GM12878 (cell line): ENCODE data around the gene THSD4. TPM values are rescaled to one million over a fixed set of nuclear protein-coding genes. Genes with fewer than 3 reads are reported as not detected.

ENCODE experiments used
- ATAC-seq: fragments of 200-7000 bp; cut with Tn5 transposase; 3 replicates; pipeline ENCODE4 v1.9.1; 2020; ENCODE audit warnings: mild to moderate bottlenecking, moderate library complexity
- BruUV-seq: library from RNA; stranded (reverse); fragments of 400-500 nt; replicated peaks from 2 replicates; lab custom pipeline; 2021; lab: Mats Ljungman, UMichigan
- CTCF ChIA-PET: fragments of 300-600 bp; sonication (Branson Sonifier 250); formaldehyde crosslinking; extraction: SDS; loops from one replicate; lab custom pipeline; 2021; ENCODE audit warnings: inconsistent platforms; lab: Yijun Ruan, JAX
- POLR2A ChIA-PET: fragments of 350-600 bp; formaldehyde crosslinking; extraction: SDS; loops from one replicate; lab custom pipeline; 2021; ENCODE audit warnings: inconsistent platforms; lab: Charles Lee
- RAD21 ChIA-PET: fragments of 300-600 bp; sonication (Branson Sonifier 250); formaldehyde crosslinking; loops from one replicate; lab custom pipeline; 2023; ENCODE audit warnings: antibody characterized with exemption; ENCODE audit not compliant: unreplicated experiment; lab: Charles Lee
- SMC1A ChIA-PET: fragments of 300-600 bp; sonication (Branson Sonifier 250); formaldehyde crosslinking; loops from one replicate; lab custom pipeline; 2023; ENCODE audit not compliant: unreplicated experiment, uncharacterized antibody; lab: Charles Lee
- DNase-seq: peaks from one replicate; pipeline ENCODE4 v3.0.0-alpha.2; 2011; ENCODE audit warnings: low read depth, low spot score
- FAIRE-seq: peaks from 3 replicates; lab custom pipeline; 2011; peaks lifted over from hg19 to GRCh38; lab: Jason Lieb, UNC
- H2AFZ ChIP-seq: 2 replicates; pipeline ENCODE4 v1.6.0; 2011; ENCODE audit warnings: low read depth, low read length, control low read depth; ENCODE audit not compliant: control insufficient read depth
- H3K27ac ChIP-seq: 2 replicates; pipeline ENCODE4 v1.5.1; 2011; ENCODE audit warnings: control low read depth; ENCODE audit not compliant: control insufficient read depth, insufficient read depth
- H3K27me3 ChIP-seq, 2 experiments: replicated peaks in 1 of 2; 2 replicates each; pipeline versions ENCODE4 v1.6.0 to v1.6.1; 2011; ENCODE audit warnings: low read length in 1 of 2; ENCODE audit not compliant: control insufficient read depth in 2 of 2, insufficient read depth in 2 of 2
- H3K36me3 ChIP-seq, 2 experiments: 2 replicates each; pipeline ENCODE4 v1.5.1; 2011; ENCODE audit warnings: low read length in 1 of 2; ENCODE audit not compliant: control insufficient read depth in 2 of 2, insufficient read depth in 2 of 2
- H3K4me1 ChIP-seq: 2 replicates; pipeline ENCODE4 v1.6.1; 2011; ENCODE audit warnings: mild to moderate bottlenecking, low read length, moderate library complexity, mixed read lengths; ENCODE audit not compliant: control insufficient read depth, insufficient read depth
- H3K4me2 ChIP-seq: 2 replicates; pipeline ENCODE4 v1.6.0; 2011; ENCODE audit warnings: control low read depth; ENCODE audit not compliant: control insufficient read depth, insufficient read depth
- H3K4me3 ChIP-seq: fragments of 200-600 bp; sonication (generic); 2 replicates; pipeline ENCODE4 v1.5.1; 2016
- H3K79me2 ChIP-seq: 2 replicates; pipeline ENCODE4 v1.6.0; 2011; ENCODE audit warnings: low read length; ENCODE audit not compliant: control insufficient read depth, insufficient read depth
- H3K9ac ChIP-seq: 2 replicates; pipeline ENCODE4 v1.8.0; 2011; ENCODE audit warnings: low read length, control low read depth, mixed read lengths; ENCODE audit not compliant: control insufficient read depth, insufficient read depth
- H3K9me3 ChIP-seq: replicated peaks from 3 replicates; pipeline ENCODE4 v1.5.1; 2011; ENCODE audit warnings: mild to moderate bottlenecking, low read length; ENCODE audit not compliant: control insufficient read depth, insufficient read depth
- H4K20me1 ChIP-seq: 2 replicates; pipeline ENCODE4 v1.6.0; 2011; ENCODE audit not compliant: control insufficient read depth, insufficient read depth
- ASH2L ChIP-seq: fragments of 300-600, 200-600 bp; sonication (generic); IDR thresholded peaks from 2 replicates; pipeline ENCODE4 v1.6.1; 2017; ENCODE audit warnings: low read depth, mild to moderate bottlenecking, borderline replicate concordance
- BHLHE40 ChIP-seq, 2 experiments: fragments of 450-650 bp in 1 of 2; IDR thresholded peaks; 2 replicates each; pipeline ENCODE4 v1.6.1; 2011 to 2017; ENCODE audit warnings: low read depth in 2 of 2, borderline replicate concordance in 1 of 2, improper control_type of control experiment in 1 of 2, low read length in 1 of 2, mild to moderate bottlenecking in 1 of 2
- SMAD1 ChIP-seq: fragments of 450-650 bp; IDR thresholded peaks from 2 replicates; pipeline ENCODE4 v1.6.1; 2018; ENCODE audit warnings: mild to moderate bottlenecking, low read depth; ENCODE audit not compliant: partially characterized antibody
- STAT1 ChIP-seq: fragments of 450-650 bp; conservative IDR thresholded peaks from 2 replicates; pipeline ENCODE4 v1.6.1; 2014; ENCODE audit warnings: antibody characterized with exemption, mild to moderate bottlenecking
- SUPT20H ChIP-seq: IDR thresholded peaks from 2 replicates; pipeline ENCODE4 v1.6.1; 2011; ENCODE audit warnings: low read depth, mild to moderate bottlenecking, low read length, moderate library complexity, borderline replicate concordance; ENCODE audit not compliant: control insufficient read depth
- TARDBP ChIP-seq: IDR thresholded peaks from 2 replicates; pipeline ENCODE4 v1.6.1; 2016; ENCODE audit warnings: borderline replicate concordance
- WGBS: methylation state at CpG from one replicate; pipeline ENCODE4 v1.1.6; 2016; ENCODE audit warnings: low lambda C conversion rate; ENCODE audit not compliant: insufficient replicate concordance, insufficient coverage; ENCODE audit errors: missing lambda C conversion rate; 5-methylcytosine and 5-hydroxymethylcytosine counted together
- in situ Hi-C: fragments of 300-500 bp; cut with MboI; formaldehyde crosslinking; loops from 9 replicates; pipeline ENCODE4 v1.14.3; 2018; ENCODE audit warnings: mixed read lengths
- intact Hi-C: fragments of 100-400 bp; cut with micrococcal nuclease; formaldehyde crosslinking; loops from one replicate; pipeline ENCODE4 v1.14.2; 2022; ENCODE audit not compliant: unreplicated experiment
- polyA plus RNA-seq, 11 experiments: library from polyadenylated mRNA; depleted of rRNA in 4 of 11; unstranded in 6 of 11; stranded (reverse) in 5 of 11; fragments of >200 nt; fragmentation: Nextera tagmentation in 4 of 11; fragmentation: Illumina TruSeq in 1 of 11; extraction: Ambion mirVana in 4 of 11; extraction: Trizol in 1 of 11; gene quantifications; 1 replicate in 1 of 11; 2 replicates in 10 of 11; pipeline versions ENCODE4 v1.2.1 to v1.2.3, GENCODE V29; 2011 to 2016; ENCODE audit warnings: inconsistent platforms in 2 of 11, missing spikeins in 2 of 11, low read depth in 1 of 11
- total RNA-seq, 4 experiments: library from RNA; depleted of rRNA in 3 of 4; stranded (reverse); fragments of >200 nt in 3 of 4; fragmentation: Illumina TruSeq in 1 of 4; extraction: Trizol in 1 of 4; gene quantifications; 2 replicates each; pipeline versions ENCODE4 v1.2.1 to v1.2.3, GENCODE V29; 2013 to 2021
- TF ChIP-seq, protein P1 (sequence below): fragments of 450-650 bp; IDR thresholded peaks from 2 replicates; pipeline ENCODE4 v1.6.1; 2014; ENCODE audit warnings: mild to moderate bottlenecking
- TF ChIP-seq, protein P2 (sequence below): fragments of 450-650 bp; IDR thresholded peaks from 2 replicates; pipeline ENCODE4 v1.6.1; 2018; ENCODE audit warnings: mild to moderate bottlenecking, low read depth, moderate library complexity; ENCODE audit not compliant: partially characterized antibody

Gene THSD4
- total and polyA plus RNA-seq, 10 of the 15 experiments (the other 5 are each of a cell fraction or from before 2014, with no cell fraction given) = 0.04 to 0.13 (median 0.05) TPM; not detected in 7

DNA sequence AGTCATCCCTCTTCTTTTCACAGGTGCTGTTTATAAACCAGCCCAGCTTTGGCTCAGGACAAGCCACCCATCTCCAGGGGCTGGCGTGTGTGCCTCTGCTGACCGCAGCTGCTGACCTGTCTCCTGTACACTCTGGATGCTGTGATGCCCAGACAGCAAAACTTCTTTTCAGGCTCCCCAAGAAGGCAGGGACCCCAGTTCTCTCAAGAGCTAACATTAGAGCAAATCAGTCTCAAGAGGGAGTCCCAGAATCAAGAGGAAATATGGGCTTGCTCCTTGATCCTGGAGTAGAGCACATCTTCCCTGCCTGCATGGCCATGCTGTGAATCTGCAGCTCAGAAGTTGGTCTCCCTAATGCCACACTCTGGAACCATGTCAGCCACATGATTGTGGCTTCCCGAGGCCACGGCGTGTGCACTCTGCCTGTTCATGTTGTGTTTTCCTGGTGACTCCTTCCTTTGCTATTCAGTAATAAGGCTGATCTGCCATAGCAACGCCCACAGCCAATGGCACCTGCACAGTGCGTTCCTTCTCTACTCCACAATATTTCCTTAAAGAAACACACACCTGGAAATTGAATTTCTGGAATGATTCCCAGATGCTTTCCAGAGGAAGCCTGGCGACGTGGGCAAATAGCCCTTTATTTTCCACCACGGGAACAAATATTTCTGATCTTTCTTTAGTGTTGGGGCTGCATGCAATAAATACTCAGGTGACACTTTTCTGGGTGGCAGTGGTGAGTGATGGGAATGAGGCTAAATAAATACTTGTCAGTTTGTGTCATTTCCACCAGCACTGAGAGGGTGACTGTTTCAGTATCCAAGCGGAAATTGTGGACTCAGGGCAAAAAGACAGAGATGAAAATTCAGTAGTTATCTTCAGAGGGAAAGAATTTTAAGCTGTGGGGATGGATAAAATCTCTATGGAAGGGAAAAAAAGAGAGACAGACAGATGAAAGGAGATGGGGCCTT, 21.9 kb upstream of the THSD4 start:
- ATAC-seq (no peak), FAIRE-seq (no peak), DNase-seq (no peak)
- ChIA-PET POLR2A (no interaction called here), CTCF (no interaction called here), SMC1A (interaction anchor here (0.6 kb wide), 1 partner anchor 200 kb away, joined by 3 read pairs; no protein-coding TSS in a partner anchor), RAD21 (no interaction called here)
- Histone ChIP-seq H3K27ac (no peak overlapping the region), H3K4me2 (no peak overlapping the region), H3K4me3 (no peak overlapping the region), H3K4me1 (no peaks in the 10 kb centered on the region), H2AFZ (no peak overlapping the region), H3K36me3 (no peaks in the 10 kb centered on the region), H3K27me3 (no peaks in the 10 kb centered on the region), H4K20me1 (no peaks in the 10 kb centered on the region), H3K9ac (no peak overlapping the region), H3K9me3 (no peaks in the 10 kb centered on the region; the same call in 2 of the 3 replicates), H3K79me2 (no peaks in the 10 kb centered on the region)
- 37% methylated on average over 11 of the region's 11 CpGs for WGBS
- intact Hi-C loops (no loop called here), in situ Hi-C loops (no loop called here)
- no TSS peak for BruUV-seq
- TF ChIP-seq SMAD1 (no peak), SUPT20H (no peak), BHLHE40 (IDR thresholded peaks at IDR 0.05; ENCODE audit: borderline replicate concordance in 1 of 2, low read depth in 2 of 2, low read length in 1 of 2) (no peak), STAT1 (no peak), TARDBP (no peak), ASH2L (no peak)
- TF ChIP-seq, protein P1, sequence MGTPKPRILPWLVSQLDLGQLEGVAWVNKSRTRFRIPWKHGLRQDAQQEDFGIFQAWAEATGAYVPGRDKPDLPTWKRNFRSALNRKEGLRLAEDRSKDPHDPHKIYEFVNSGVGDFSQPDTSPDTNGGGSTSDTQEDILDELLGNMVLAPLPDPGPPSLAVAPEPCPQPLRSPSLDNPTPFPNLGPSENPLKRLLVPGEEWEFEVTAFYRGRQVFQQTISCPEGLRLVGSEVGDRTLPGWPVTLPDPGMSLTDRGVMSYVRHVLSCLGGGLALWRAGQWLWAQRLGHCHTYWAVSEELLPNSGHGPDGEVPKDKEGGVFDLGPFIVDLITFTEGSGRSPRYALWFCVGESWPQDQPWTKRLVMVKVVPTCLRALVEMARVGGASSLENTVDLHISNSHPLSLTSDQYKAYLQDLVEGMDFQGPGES = no peak
- TF ChIP-seq, protein P2, sequence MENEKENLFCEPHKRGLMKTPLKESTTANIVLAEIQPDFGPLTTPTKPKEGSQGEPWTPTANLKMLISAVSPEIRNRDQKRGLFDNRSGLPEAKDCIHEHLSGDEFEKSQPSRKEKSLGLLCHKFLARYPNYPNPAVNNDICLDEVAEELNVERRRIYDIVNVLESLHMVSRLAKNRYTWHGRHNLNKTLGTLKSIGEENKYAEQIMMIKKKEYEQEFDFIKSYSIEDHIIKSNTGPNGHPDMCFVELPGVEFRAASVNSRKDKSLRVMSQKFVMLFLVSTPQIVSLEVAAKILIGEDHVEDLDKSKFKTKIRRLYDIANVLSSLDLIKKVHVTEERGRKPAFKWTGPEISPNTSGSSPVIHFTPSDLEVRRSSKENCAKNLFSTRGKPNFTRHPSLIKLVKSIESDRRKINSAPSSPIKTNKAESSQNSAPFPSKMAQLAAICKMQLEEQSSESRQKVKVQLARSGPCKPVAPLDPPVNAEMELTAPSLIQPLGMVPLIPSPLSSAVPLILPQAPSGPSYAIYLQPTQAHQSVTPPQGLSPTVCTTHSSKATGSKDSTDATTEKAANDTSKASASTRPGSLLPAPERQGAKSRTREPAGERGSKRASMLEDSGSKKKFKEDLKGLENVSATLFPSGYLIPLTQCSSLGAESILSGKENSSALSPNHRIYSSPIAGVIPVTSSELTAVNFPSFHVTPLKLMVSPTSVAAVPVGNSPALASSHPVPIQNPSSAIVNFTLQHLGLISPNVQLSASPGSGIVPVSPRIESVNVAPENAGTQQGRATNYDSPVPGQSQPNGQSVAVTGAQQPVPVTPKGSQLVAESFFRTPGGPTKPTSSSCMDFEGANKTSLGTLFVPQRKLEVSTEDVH = no peak
